Activated T-cell treated with anti-CD3 and anti-CD28 coated beads, Interleukin-2, amount 50 U/mL, for 72 hours (primary cell): ENCODE data around the gene ANGPTL1. TPM values are rescaled to one million over a fixed set of nuclear protein-coding genes. Genes with fewer than 3 reads are reported as not detected.

Experiments used
- ATAC-seq, 2 donors: fragments of 150-1000 bp; cut with Tn5 transposase; replicated peaks in 1 of 2; 2 replicates each; pipeline ENCODE4 v1.10.0; 2021; ENCODE audit warnings: moderate library complexity in 2 of 2, mild to moderate bottlenecking in 1 of 2
- DNase-seq, 2 donors: peaks; one replicate each; pipeline ENCODE4 v3.0.0; 2021 to 2022; ENCODE audit warnings: mixed read lengths in 1 of 2
- H3K27ac Mint-ChIP-seq: one replicate; pipeline ENCODE4 v1.8.0; 2022; ENCODE audit warnings: mild to moderate bottlenecking, moderate library complexity, mixed read lengths
- H3K27me3 Mint-ChIP-seq: one replicate; pipeline ENCODE4 v1.8.0; 2022; ENCODE audit warnings: low read depth, mixed read lengths
- H3K36me3 Mint-ChIP-seq, 2 donors: one replicate each; pipeline ENCODE4 v1.8.0; 2022; ENCODE audit warnings: mixed read lengths in 2 of 2, mild to moderate bottlenecking in 1 of 2; ENCODE audit not compliant: insufficient read depth in 2 of 2
- H3K4me1 Mint-ChIP-seq: one replicate; pipeline ENCODE4 v1.8.0; 2022; ENCODE audit warnings: low read depth, mixed read lengths
- H3K4me3 Mint-ChIP-seq, 2 donors: one replicate each; pipeline ENCODE4 v1.8.0; 2022; ENCODE audit warnings: mild to moderate bottlenecking in 2 of 2, mixed read lengths in 2 of 2, moderate library complexity in 2 of 2
- H3K9me3 Mint-ChIP-seq, 2 donors: one replicate each; pipeline ENCODE4 v1.8.0; 2022; ENCODE audit warnings: mixed read lengths in 2 of 2
- total RNA-seq, 2 donors: library from RNA; stranded (reverse); gene quantifications; one replicate each; pipeline ENCODE4 v1.2.3, GENCODE V29; 2022

Gene ANGPTL1
- total RNA-seq: not detected

GRCh38 chr1:178870944-178871343 lies at the start of gene ANGPTL1:
Gene ANGPTL1, minus strand, starts transcription at chr1:178871077. Its CDS starts 5,301 bp downstream, at chr1:178865776.
- Mint-ChIP-seq H3K9me3 (no peaks in the 10 kb centered on the region), H3K27me3 (no peaks in the 10 kb centered on the region), H3K27ac (no peak within 1 kb of the TSS), H3K4me3 (no peak within 1 kb of the TSS), H3K4me1 (no peaks in the 10 kb centered on the region), H3K36me3 (no peaks in the 10 kb centered on the region)
- ATAC-seq: no peak
- DNase-seq: no peak

GRCh38 chr1:178919581-178919980 lies 48.7 kb upstream of the ANGPTL1 start:
- Mint-ChIP-seq H3K36me3 (no peaks in the 10 kb centered on the region), H3K9me3 (peaks cover 4 to 5% of the 10 kb centered on the region in 2 donors), H3K27ac (no peak overlapping the region), H3K4me1 (peaks cover 4% of the 10 kb centered on the region), H3K4me3 (no peak overlapping the region), H3K27me3 (no peaks in the 10 kb centered on the region)
- ATAC-seq: no peak
- no peak for DNase-seq

- Mint-ChIP-seq H3K27me3 (no peaks in the 10 kb centered on the region), H3K36me3 (no peaks in the 10 kb centered on the region), H3K4me1 (peaks cover 7% of the 10 kb centered on the region), H3K4me3 (no peak overlapping the region), H3K9me3 (peaks cover 0 to 4% of the 10 kb centered on the region in 2 donors), H3K27ac (no peak overlapping the region)
- DNase-seq (no peak), ATAC-seq (no peak)
These were observed 48.1 kb upstream of the ANGPTL1 start for GRCh38 chr1:178918955-178919354.

GRCh38 chr1:178918308-178918707 lies 47.4 kb upstream of the ANGPTL1 start:
- peaks cover 0 to under 1% of the 10 kb centered on the region in 2 donors for H3K36me3 Mint-ChIP-seq
- H3K27ac Mint-ChIP-seq: no peak overlapping the region
- no peak for DNase-seq
- H3K4me1 Mint-ChIP-seq: peaks cover 7% of the 10 kb centered on the region
- no peak for ATAC-seq
- peaks cover 0 to 4% of the 10 kb centered on the region in 2 donors for H3K9me3 Mint-ChIP-seq
- H3K27me3 Mint-ChIP-seq: no peaks in the 10 kb centered on the region
- no peak overlapping the region for H3K4me3 Mint-ChIP-seq

- Mint-ChIP-seq H3K36me3 (peaks cover 0 to 2% of the 10 kb centered on the region in 2 donors), H3K27ac (no peak overlapping the region)
- ATAC-seq: no peak
These were observed 45.7 kb upstream of the ANGPTL1 start for GRCh38 chr1:178916448-178917174.

GRCh38 chr1:178912597-178912996 lies 41.7 kb upstream of the ANGPTL1 start:
- DNase-seq (no peak), ATAC-seq (no peak)
- Mint-ChIP-seq H3K4me1 (peaks cover 7% of the 10 kb centered on the region), H3K9me3 (peaks cover 2 to 4% of the 10 kb centered on the region in 2 donors), H3K27ac (no peak overlapping the region), H3K4me3 (no peak overlapping the region), H3K27me3 (no peaks in the 10 kb centered on the region), H3K36me3 (peaks cover 2 to 4% of the 10 kb centered on the region in 2 donors)

More at GRCh38 chr1:178916448-178917174, 45.7 kb upstream of the ANGPTL1 start:
- no peak overlapping the region for H3K4me3 Mint-ChIP-seq
- no peaks in the 10 kb centered on the region for H3K9me3 Mint-ChIP-seq
- DNase-seq: no peak
- no peaks in the 10 kb centered on the region for H3K27me3 Mint-ChIP-seq
- peaks cover 7% of the 10 kb centered on the region for H3K4me1 Mint-ChIP-seq

GRCh38 chr1:178910023-178910422 lies 39.1 kb upstream of the ANGPTL1 start:
- ATAC-seq (no peak), DNase-seq (no peak)
- Mint-ChIP-seq H3K27me3 (no peaks in the 10 kb centered on the region), H3K4me3 (no peak overlapping the region), H3K9me3 (peaks cover 2 to 4% of the 10 kb centered on the region in 2 donors), H3K27ac (no peak overlapping the region), H3K4me1 (peaks cover 7% of the 10 kb centered on the region), H3K36me3 (peaks cover 2 to 4% of the 10 kb centered on the region in 2 donors)

- Mint-ChIP-seq H3K9me3 (peaks cover 4 to 5% of the 10 kb centered on the region in 2 donors), H3K27ac (no peak overlapping the region)
- no peak for ATAC-seq
These were observed 37.5 kb upstream of the ANGPTL1 start for GRCh38 chr1:178908358-178908757.

GRCh38 chr1:178901482-178902125 lies 30.7 kb upstream of the ANGPTL1 start:
- H3K4me3 Mint-ChIP-seq: no peak overlapping the region
- H3K36me3 Mint-ChIP-seq: no peaks in the 10 kb centered on the region
- no peak for ATAC-seq
- DNase-seq: no peak
- H3K27me3 Mint-ChIP-seq: no peaks in the 10 kb centered on the region
- peaks cover 5% of the 10 kb centered on the region for H3K4me1 Mint-ChIP-seq
- H3K9me3 Mint-ChIP-seq: peaks cover 0 to 3% of the 10 kb centered on the region in 2 donors
- no peak overlapping the region for H3K27ac Mint-ChIP-seq

More at GRCh38 chr1:178908358-178908757, 37.5 kb upstream of the ANGPTL1 start:
- Mint-ChIP-seq H3K4me1 (no peaks in the 10 kb centered on the region), H3K36me3 (peaks cover 2 to 4% of the 10 kb centered on the region in 2 donors), H3K27me3 (no peaks in the 10 kb centered on the region), H3K4me3 (no peak overlapping the region)
- DNase-seq: no peak

- no peaks in the 10 kb centered on the region for H3K27me3 Mint-ChIP-seq
- H3K27ac Mint-ChIP-seq: no peak overlapping the region
- peaks cover 0 to 3% of the 10 kb centered on the region in 2 donors for H3K9me3 Mint-ChIP-seq
- peaks cover 5% of the 10 kb centered on the region for H3K4me1 Mint-ChIP-seq
- DNase-seq: no peak
- H3K4me3 Mint-ChIP-seq: peak overlapping the region in 1 of 2 donors; percentile 48
- no peak for ATAC-seq
- peaks cover 0 to 4% of the 10 kb centered on the region in 2 donors for H3K36me3 Mint-ChIP-seq
These were observed 28.5 kb upstream of the ANGPTL1 start for GRCh38 chr1:178899402-178899801.

- H3K27me3 Mint-ChIP-seq: no peaks in the 10 kb centered on the region
- no peaks in the 10 kb centered on the region for H3K9me3 Mint-ChIP-seq
- H3K4me1 Mint-ChIP-seq: peaks cover 5% of the 10 kb centered on the region
- no peak for DNase-seq
- ATAC-seq: no peak
- H3K4me3 Mint-ChIP-seq: no peak overlapping the region
- no peak overlapping the region for H3K27ac Mint-ChIP-seq
- peaks cover 3 to 4% of the 10 kb centered on the region in 2 donors for H3K36me3 Mint-ChIP-seq
These were observed 27.5 kb upstream of the ANGPTL1 start for GRCh38 chr1:178898401-178898800.

GRCh38 chr1:178895928-178896327 lies 25.1 kb upstream of the ANGPTL1 start:
- no peak overlapping the region for H3K4me3 Mint-ChIP-seq
- H3K4me1 Mint-ChIP-seq: peaks cover 5% of the 10 kb centered on the region
- H3K27me3 Mint-ChIP-seq: no peaks in the 10 kb centered on the region
- H3K9me3 Mint-ChIP-seq: no peaks in the 10 kb centered on the region
- no peak for DNase-seq
- no peak for ATAC-seq
- no peak overlapping the region for H3K27ac Mint-ChIP-seq
- peaks cover 3 to 4% of the 10 kb centered on the region in 2 donors for H3K36me3 Mint-ChIP-seq

GRCh38 chr1:178886551-178886950 lies 15.7 kb upstream of the ANGPTL1 start:
- Mint-ChIP-seq H3K36me3 (no peaks in the 10 kb centered on the region), H3K27ac (no peak overlapping the region), H3K4me1 (peaks cover 7% of the 10 kb centered on the region), H3K27me3 (no peaks in the 10 kb centered on the region), H3K9me3 (no peaks in the 10 kb centered on the region), H3K4me3 (no peak overlapping the region)
- ATAC-seq: no peak
- no peak for DNase-seq
